Endothelial cell of umbilical vein (primary cell): ENCODE measurements around the gene HNRNPL. TPM values are rescaled to one million over a fixed set of nuclear protein-coding genes. Genes with fewer than 3 reads are reported as not detected.
"Not testable (repeated sequence)": the region's sequence is repeated elsewhere in the genome, so short reads cannot be mapped to it uniquely, and the experiment has no call there.

Experiments
- BruUV-seq: library from RNA; stranded (reverse); fragments of 400-500 nt; replicated peaks from 2 replicates; lab custom pipeline; 2021; lab: Mats Ljungman, UMichigan
- CTCF ChIA-PET: fragments of 300-600, 350-600 bp; sonication (Branson Sonifier 250); formaldehyde crosslinking; loops from one replicate; lab custom pipeline; 2021; ENCODE audit warnings: antibody characterized with exemption, inconsistent platforms; lab: Charles Lee
- POLR2A ChIA-PET: fragments of 300-600, 350-600 bp; sonication (Branson Sonifier 250); formaldehyde crosslinking; loops from one replicate; lab custom pipeline; 2021; ENCODE audit warnings: antibody characterized with exemption, inconsistent platforms; lab: Charles Lee
- DNase-seq: peaks from one replicate; pipeline ENCODE4 v3.0.0-alpha.2; 2011; ENCODE audit warnings: low read depth, low spot score
- FAIRE-seq: peaks from 2 replicates; lab custom pipeline; 2011; peaks lifted over from hg19 to GRCh38; lab: Jason Lieb, UNC
- H2AFZ ChIP-seq: 2 replicates; pipeline ENCODE4 v1.6.0; 2012; ENCODE audit warnings: low read depth, low read length, control low read depth, inconsistent platforms
- H3K27ac ChIP-seq: 2 replicates; pipeline ENCODE4 v1.5.1; 2011; ENCODE audit warnings: low read depth, mild to moderate bottlenecking, control low read depth, low read length, moderate library complexity; ENCODE audit not compliant: insufficient read depth
- H3K27me3 ChIP-seq, 2 experiments: 2 replicates each; pipeline versions ENCODE4 v1.6.0 to v1.6.1; 2011; ENCODE audit warnings: low read length in 2 of 2, mixed read lengths in 1 of 2; ENCODE audit not compliant: control insufficient read depth in 2 of 2, insufficient read depth in 2 of 2
- H3K36me3 ChIP-seq, 2 experiments: 2 replicates in 1 of 2; 3 replicates in 1 of 2; pipeline ENCODE4 v1.5.1; 2011; ENCODE audit warnings: low read length in 2 of 2, mild to moderate bottlenecking in 1 of 2, moderate library complexity in 1 of 2; ENCODE audit not compliant: control insufficient read depth in 2 of 2, insufficient read depth in 2 of 2; ENCODE audit errors: extremely low read depth in 1 of 2
- H3K4me1 ChIP-seq: 3 replicates; pipeline ENCODE4 v1.5.1; 2011; ENCODE audit warnings: mild to moderate bottlenecking, low read length; ENCODE audit not compliant: control insufficient read depth, insufficient read depth; ENCODE audit errors: extremely low read depth
- H3K4me2 ChIP-seq: 2 replicates; pipeline ENCODE4 v1.6.1; 2011; ENCODE audit warnings: low read length, control low read depth, mixed read lengths; ENCODE audit not compliant: insufficient read depth
- H3K4me3 ChIP-seq, 3 experiments: fragments of 200-600 bp in 1 of 3; sonication (generic), shearing (Covaris generic) in 1 of 3; replicated peaks in 1 of 3; 2 replicates each; pipeline ENCODE4 v1.5.1; 2011 to 2016; ENCODE audit warnings: control low read depth in 3 of 3, low read length in 3 of 3, mild to moderate bottlenecking in 2 of 3, inconsistent platforms in 1 of 3, low read depth in 1 of 3, moderate library complexity in 1 of 3; ENCODE audit not compliant: insufficient read depth in 1 of 3
- H3K79me2 ChIP-seq: 2 replicates; pipeline ENCODE4 v1.6.0; 2012; ENCODE audit warnings: low read length, inconsistent platforms; ENCODE audit not compliant: control insufficient read depth, insufficient read depth
- H3K9ac ChIP-seq: replicated peaks from 2 replicates; pipeline ENCODE3; 2011; ENCODE audit warnings: low read length, control low read depth; ENCODE audit not compliant: insufficient read depth; ENCODE audit errors: extremely low read depth
- H3K9me1 ChIP-seq: replicated peaks from 3 replicates; pipeline ENCODE4 v1.6.0; 2011; ENCODE audit warnings: mild to moderate bottlenecking, low read length; ENCODE audit not compliant: control insufficient read depth, insufficient read depth; ENCODE audit errors: extremely low read depth
- H3K9me3 ChIP-seq: replicated peaks from 2 replicates; pipeline ENCODE4 v1.5.1; 2012; ENCODE audit warnings: low read length, inconsistent platforms; ENCODE audit not compliant: control insufficient read depth, insufficient read depth
- H4K20me1 ChIP-seq: replicated peaks from 2 replicates; pipeline ENCODE3; 2011; ENCODE audit warnings: mild to moderate bottlenecking, low read length; ENCODE audit not compliant: control insufficient read depth, insufficient read depth; ENCODE audit errors: extremely low read depth
- CTCF ChIP-seq, 2 donors: IDR thresholded peaks; 1 replicate in 1 of 2; 2 replicates in 1 of 2; pipeline ENCODE4 v1.5.1; 2011; ENCODE audit warnings: low read length in 2 of 2, mild to moderate bottlenecking in 2 of 2, moderate library complexity in 2 of 2, control low read depth in 1 of 2, inconsistent platforms in 1 of 2, low read depth in 1 of 2; ENCODE audit not compliant: insufficient read depth in 1 of 2; ENCODE audit errors: extremely low read depth in 1 of 2
- EZH2 ChIP-seq: IDR thresholded peaks from 2 replicates; pipeline ENCODE4 v1.6.1; 2012; ENCODE audit warnings: borderline replicate concordance, low read depth, mild to moderate bottlenecking, moderate library complexity, low read length, inconsistent platforms; ENCODE audit not compliant: severe bottlenecking
- FOS ChIP-seq: IDR thresholded peaks from 2 replicates; pipeline ENCODE4 v1.6.1; 2011; ENCODE audit warnings: mild to moderate bottlenecking, low read length, moderate library complexity, borderline replicate concordance; ENCODE audit not compliant: insufficient read depth
- GATA2 ChIP-seq: IDR thresholded peaks from 2 replicates; pipeline ENCODE4 v1.7.0; 2011; ENCODE audit warnings: low read depth, mild to moderate bottlenecking, moderate library complexity, mixed read lengths, low read length; ENCODE audit not compliant: insufficient read length, insufficient read depth
- JUN ChIP-seq: IDR thresholded peaks from 2 replicates; pipeline ENCODE4 v1.6.1; 2011; ENCODE audit warnings: borderline replicate concordance, low read depth; ENCODE audit not compliant: insufficient read length, insufficient read depth
- MYC ChIP-seq: IDR thresholded peaks from one replicate; pipeline ENCODE4 v1.6.1; 2011; ENCODE audit warnings: mild to moderate bottlenecking, low read depth, low read length
- POLR2A ChIP-seq: IDR thresholded peaks from 2 replicates; pipeline ENCODE4 v1.6.1; 2012; ENCODE audit warnings: low read depth, mild to moderate bottlenecking, control low read depth, low read length
- POLR2AphosphoS5 ChIP-seq: IDR thresholded peaks from 2 replicates; pipeline ENCODE4 v1.6.1; 2012; ENCODE audit warnings: low read depth, mild to moderate bottlenecking, control low read depth, low read length, moderate library complexity; ENCODE audit not compliant: insufficient read depth
- dilution Hi-C: fragments of 300-500 bp; cut with MboI; formaldehyde crosslinking; loops from one replicate; pipeline ENCODE4 v1.15.0; 2019; ENCODE audit warnings: low sequenced_read_pairs; ENCODE audit not compliant: extremely low pct_ligation_motif_present
- intact Hi-C: fragments of 100-400 bp; cut with micrococcal nuclease; formaldehyde crosslinking; loops from one replicate; pipeline ENCODE4 v1.10.0; 2022
- polyA plus RNA-seq, 4 experiments: library from polyadenylated mRNA; depleted of rRNA in 3 of 4; stranded (reverse) in 3 of 4; unstranded in 1 of 4; fragments of >200 nt; gene quantifications; 2 replicates each; pipeline versions ENCODE4 v1.2.1 to v1.2.3, GENCODE V29; 2011 to 2012; ENCODE audit warnings: missing spikeins in 1 of 4
- total RNA-seq: library from RNA; stranded (reverse); gene quantifications from 2 replicates; pipeline ENCODE4 v1.2.3, GENCODE V29; 2021
- TF ChIP-seq, protein P1 (sequence below): IDR thresholded peaks from 2 replicates; pipeline ENCODE4 v1.6.1; 2011; ENCODE audit not compliant: insufficient read depth, insufficient read length

The HNRNPL gene
- total and polyA plus RNA-seq, 2 donors (not counting 3 experiments of a cell fraction or from before 2014, with no cell fraction given) = 305 to 451 TPM

DNA sequence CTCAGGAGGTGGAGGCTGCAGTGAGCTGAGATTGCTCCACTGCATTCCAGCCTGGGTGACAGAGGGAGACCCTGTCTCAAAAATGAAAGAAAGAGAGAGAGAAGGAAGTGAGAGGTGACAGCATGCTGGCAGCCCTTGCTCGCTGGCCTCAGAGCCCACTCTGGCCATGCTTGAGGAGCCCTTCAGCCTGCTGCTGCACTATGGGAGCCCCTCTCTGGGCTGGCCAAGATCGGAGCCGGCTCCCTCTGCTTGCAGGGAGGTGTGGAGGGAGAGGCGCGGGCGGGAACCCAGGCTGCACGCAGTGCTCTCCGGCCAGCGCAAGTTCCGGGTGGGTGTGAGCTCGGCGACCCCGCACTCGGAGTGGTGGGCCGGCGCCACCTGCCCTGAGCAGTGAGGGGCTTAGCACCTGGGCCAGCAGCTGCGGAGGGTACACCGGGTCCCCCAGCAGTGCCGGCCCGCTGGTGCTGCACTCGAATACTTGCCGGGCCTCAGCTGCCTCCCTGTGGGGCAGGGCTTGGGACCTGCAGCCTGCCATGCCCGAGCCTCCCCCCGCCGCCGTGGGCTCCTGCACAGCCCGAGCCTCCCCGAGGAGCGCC is 28.5 kb downstream of the HNRNPL start:
- H3K9me3 ChIP-seq, H4K20me1 ChIP-seq, H3K4me2 ChIP-seq, H3K27me3 ChIP-seq, H3K36me3 ChIP-seq, H3K4me1 ChIP-seq, H3K9me1 ChIP-seq, DNase-seq, H3K79me2 ChIP-seq, H3K4me3 ChIP-seq, BruUV-seq, intact Hi-C loops, H3K9ac ChIP-seq, H3K27ac ChIP-seq, POLR2A ChIA-PET, FAIRE-seq, dilution Hi-C loops, H2AFZ ChIP-seq: not testable (repeated sequence)
- CTCF ChIA-PET = interaction anchor here (1.0 to 2.1 kb wide), 2 partner anchors 11 to 52 kb away, joined by 3 to 7 read pairs; partner anchors contain the start of gene ECH1

DNA sequence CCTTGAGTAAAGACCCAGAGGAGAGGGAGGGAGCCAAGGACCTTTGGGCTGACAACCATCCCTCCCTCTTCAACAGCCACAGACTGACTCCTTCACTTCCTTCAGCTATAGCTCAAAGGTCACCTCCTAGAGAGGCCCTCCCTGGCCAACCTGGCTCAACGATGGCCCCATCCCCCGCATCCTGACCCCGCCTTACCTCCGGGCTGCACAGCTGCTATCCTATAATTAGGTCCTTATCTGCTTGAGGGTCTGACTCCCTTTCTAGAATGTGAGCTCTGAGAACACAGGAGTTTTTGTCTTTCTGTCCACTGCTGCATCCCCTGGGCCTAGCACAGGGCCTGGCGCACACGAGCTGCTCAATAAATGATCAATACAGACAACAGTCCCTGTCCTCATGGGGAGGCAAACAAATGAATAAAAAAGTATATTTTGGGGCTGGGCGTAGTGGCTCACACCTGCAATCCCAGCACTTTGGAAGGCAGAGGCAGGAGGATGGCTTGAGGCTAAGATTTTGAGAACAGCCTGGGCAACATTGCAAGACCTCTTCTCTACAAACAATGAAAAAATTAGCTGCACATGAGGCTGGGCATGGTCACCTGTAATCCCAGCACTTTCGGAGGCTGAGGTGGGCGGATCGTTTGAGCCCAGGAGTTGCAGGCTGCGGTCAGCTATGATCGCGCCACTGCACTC is 30.4 kb downstream of the HNRNPL start:
- TF ChIP-seq CTCF (IDR thresholded peaks at IDR 0.05; ENCODE audit: extremely low read depth in 1 of 2, insufficient read depth in 1 of 2, low read depth in 1 of 2, low read length in 2 of 2) = no peak
- no peak for TF ChIP-seq POLR2AphosphoS5
- TF ChIP-seq FOS = no peak
- TF ChIP-seq, protein P1, sequence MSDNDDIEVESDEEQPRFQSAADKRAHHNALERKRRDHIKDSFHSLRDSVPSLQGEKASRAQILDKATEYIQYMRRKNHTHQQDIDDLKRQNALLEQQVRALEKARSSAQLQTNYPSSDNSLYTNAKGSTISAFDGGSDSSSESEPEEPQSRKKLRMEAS = no peak
- no peak for TF ChIP-seq MYC
- TF ChIP-seq JUN = no peak
- no peak for TF ChIP-seq POLR2A
- no peak for TF ChIP-seq EZH2
- no peak for TF ChIP-seq GATA2
- BruUV-seq = no TSS peak
- Histone ChIP-seq H4K20me1 (no peaks in the 10 kb centered on the region), H3K9me1 (no peaks in the 10 kb centered on the region), H3K27ac (no peak overlapping the region), H3K27me3 (no peaks in the 10 kb centered on the region), H3K79me2 (no peaks in the 10 kb centered on the region), H3K4me2 (no peak overlapping the region), H3K9me3 (no peaks in the 10 kb centered on the region), H2AFZ (no peak overlapping the region), H3K36me3 (peaks cover 0 to 13% of the 10 kb centered on the region in 2 experiments), H3K4me1 (no peaks in the 10 kb centered on the region), H3K9ac (no peak overlapping the region), H3K4me3 (no peak overlapping the region)
- ChIA-PET POLR2A (no interaction called here), CTCF (interaction anchor here (2.1 kb wide), 1 partner anchor 50 kb away, joined by 7 read pairs; no protein-coding TSS in a partner anchor)
- intact Hi-C loops = no loop called here
- DNase-seq (no peak), FAIRE-seq (no peak)
- dilution Hi-C loops = no loop called here
